ENCODE measurements around the gene FGFBP1.

FGFBP1 gene

GRCh38 chr4:15891312-15891711 is 47.2 kb downstream of the FGFBP1 start:
- intact Hi-C loops (cut with micrococcal nuclease): no loop called here
- H3K4me1 Mint-ChIP-seq (ENCODE audit: low read depth): peaks cover 5% of the 10 kb centered on the region
- H3K9me3 Mint-ChIP-seq: peaks cover 6% of the 10 kb centered on the region
- no peaks in the 10 kb centered on the region for H3K36me3 Mint-ChIP-seq (ENCODE audit: low read depth)
- H3K4me3 Mint-ChIP-seq: no peak overlapping the region
- H3K27me3 Mint-ChIP-seq: no peaks in the 10 kb centered on the region
- no peak overlapping the region for H3K27ac Mint-ChIP-seq

- H3K4me1 Mint-ChIP-seq (ENCODE audit: low read depth): peaks cover 5% of the 10 kb centered on the region
- no peaks in the 10 kb centered on the region for H3K36me3 Mint-ChIP-seq (ENCODE audit: low read depth)
- H3K27ac Mint-ChIP-seq: no peak overlapping the region
- no peaks in the 10 kb centered on the region for H3K27me3 Mint-ChIP-seq
- no peak overlapping the region for H3K4me3 Mint-ChIP-seq
- peaks cover 6% of the 10 kb centered on the region for H3K9me3 Mint-ChIP-seq
- intact Hi-C loops (cut with micrococcal nuclease): no loop called here
Measured at GRCh38 chr4:15890246-15890829, 48.2 kb downstream of the FGFBP1 start.

- peaks cover 5% of the 10 kb centered on the region for H3K4me1 Mint-ChIP-seq (ENCODE audit: low read depth)
- no peak overlapping the region for H3K27ac Mint-ChIP-seq
- peaks cover 6% of the 10 kb centered on the region for H3K9me3 Mint-ChIP-seq
- no peaks in the 10 kb centered on the region for H3K27me3 Mint-ChIP-seq
- no peak overlapping the region for H3K4me3 Mint-ChIP-seq
- intact Hi-C loops (cut with micrococcal nuclease): loop anchor here (10.0 kb wide), 1 partner anchor 164 kb away; no protein-coding TSS in a partner anchor
- no peaks in the 10 kb centered on the region for H3K36me3 Mint-ChIP-seq (ENCODE audit: low read depth)
Measured at GRCh38 chr4:15888515-15888914, 50.0 kb downstream of the FGFBP1 start.

Measured in dendritic cell treated with granulocyte-macrophage colony-stimulating factor and Interleukin-4, amounts not matched to agents 40 ng/mL and 50 ng/mL, for 4 days (primary cell).